Stimulated activated naive CD8-positive, alpha-beta T cell treated with anti-CD3 and anti-CD28 coated beads, Interleukin-15, amount 100 ng/mL, for 72 hours (primary cell): ENCODE measurements around the gene LANCL1.

Experiments used
- ATAC-seq: fragments of 150-1000 bp; cut with Tn5 transposase; 2 replicates; pipeline ENCODE4 v1.10.0; 2021; ENCODE audit warnings: mild to moderate bottlenecking, moderate library complexity
- DNase-seq, 2 donors: peaks; one replicate each; pipeline ENCODE4 v3.0.0; 2021 to 2022
- H3K27ac Mint-ChIP-seq, 2 donors: one replicate each; pipeline ENCODE4 v1.8.0; 2022; ENCODE audit warnings: mild to moderate bottlenecking in 2 of 2, mixed read lengths in 2 of 2, moderate library complexity in 2 of 2
- H3K27me3 Mint-ChIP-seq: one replicate; pipeline ENCODE4 v1.8.0; 2022; ENCODE audit warnings: mixed read lengths
- H3K4me1 Mint-ChIP-seq: one replicate; pipeline ENCODE4 v1.8.0; 2022; ENCODE audit warnings: mild to moderate bottlenecking, mixed read lengths
- H3K4me3 Mint-ChIP-seq, 2 donors: one replicate each; pipeline ENCODE4 v1.8.0; 2022; ENCODE audit warnings: mild to moderate bottlenecking in 2 of 2, mixed read lengths in 2 of 2, moderate library complexity in 1 of 2
- H3K9me3 Mint-ChIP-seq, 2 donors: one replicate each; pipeline ENCODE4 v1.8.0; 2022; ENCODE audit warnings: mixed read lengths in 2 of 2

Gene LANCL1

GRCh38 chr2:210476194-210477128, at the start of gene LANCL1:
Gene LANCL1, minus strand, starts transcription at chr2:210476759. Its CDS starts 363 bp downstream, at chr2:210476396.
- Mint-ChIP-seq H3K4me1 (peaks cover 54% of the 10 kb centered on the region), H3K9me3 (no peaks in the 10 kb centered on the region), H3K27me3 (no peaks in the 10 kb centered on the region), H3K27ac (peak within 1 kb of the TSS; percentile 99), H3K4me3 (peak within 1 kb of the TSS; percentile 86 to 99)
- DNase-seq (peak; percentile 76 to 87), ATAC-seq (peak; percentile 99)

GRCh38 chr2:210524533-210524932, 48.0 kb upstream of the LANCL1 start:
- ATAC-seq, result no peak
- Mint-ChIP-seq H3K4me1 (no peaks in the 10 kb centered on the region), H3K9me3 (no peaks in the 10 kb centered on the region), H3K27ac (no peak overlapping the region), H3K27me3 (peaks cover 6% of the 10 kb centered on the region), H3K4me3 (no peak overlapping the region)
- DNase-seq, result no peak

GRCh38 chr2:210523650-210524289, 47.2 kb upstream of the LANCL1 start:
- Mint-ChIP-seq H3K27ac (no peak overlapping the region), H3K4me1 (no peaks in the 10 kb centered on the region), H3K9me3 (no peaks in the 10 kb centered on the region), H3K4me3 (no peak overlapping the region), H3K27me3 (peaks cover 6% of the 10 kb centered on the region)
- no peak for ATAC-seq
- DNase-seq, result no peak

- Mint-ChIP-seq H3K4me1 (no peaks in the 10 kb centered on the region), H3K27me3 (peaks cover 6% of the 10 kb centered on the region), H3K4me3 (no peak overlapping the region), H3K27ac (no peak overlapping the region), H3K9me3 (no peaks in the 10 kb centered on the region)
- DNase-seq (no peak), ATAC-seq (no peak)
Measured at GRCh38 chr2:210522399-210522798, 45.8 kb upstream of the LANCL1 start.

GRCh38 chr2:210519594-210519993, 43.0 kb upstream of the LANCL1 start:
- no peak overlapping the region for H3K4me3 Mint-ChIP-seq
- peaks cover 25% of the 10 kb centered on the region for H3K27me3 Mint-ChIP-seq
- peaks cover 16 to 18% of the 10 kb centered on the region in 2 donors for H3K9me3 Mint-ChIP-seq
- no peak overlapping the region for H3K27ac Mint-ChIP-seq
- ATAC-seq (no peak), DNase-seq (no peak)
- no peaks in the 10 kb centered on the region for H3K4me1 Mint-ChIP-seq

GRCh38 chr2:210517264-210517663, 40.7 kb upstream of the LANCL1 start:
- ATAC-seq (no peak), DNase-seq (no peak)
- Mint-ChIP-seq H3K27ac (no peak overlapping the region), H3K27me3 (peaks cover 25% of the 10 kb centered on the region), H3K9me3 (peaks cover 18 to 24% of the 10 kb centered on the region in 2 donors), H3K4me1 (no peaks in the 10 kb centered on the region), H3K4me3 (no peak overlapping the region)

GRCh38 chr2:210515911-210516310, 39.4 kb upstream of the LANCL1 start:
- H3K4me3 Mint-ChIP-seq, result no peak overlapping the region

GRCh38 chr2:210503725-210504191, 27.2 kb upstream of the LANCL1 start:
- no peak overlapping the region for H3K27ac Mint-ChIP-seq
- peaks cover 22% of the 10 kb centered on the region for H3K27me3 Mint-ChIP-seq
- peaks cover 9 to 45% of the 10 kb centered on the region in 2 donors for H3K9me3 Mint-ChIP-seq
- ATAC-seq (no peak), DNase-seq (no peak)
- H3K4me3 Mint-ChIP-seq, result no peak overlapping the region
- no peaks in the 10 kb centered on the region for H3K4me1 Mint-ChIP-seq

More at GRCh38 chr2:210515911-210516310, 39.4 kb upstream of the LANCL1 start:
- no peak for DNase-seq
- Mint-ChIP-seq H3K9me3 (peaks cover 18 to 24% of the 10 kb centered on the region in 2 donors), H3K27me3 (peaks cover 19% of the 10 kb centered on the region), H3K4me1 (no peaks in the 10 kb centered on the region), H3K27ac (no peak overlapping the region)
- no peak for ATAC-seq

GRCh38 chr2:210503001-210503623, 26.6 kb upstream of the LANCL1 start:
- Mint-ChIP-seq H3K27ac (no peak overlapping the region), H3K27me3 (peaks cover 29% of the 10 kb centered on the region), H3K9me3 (peaks cover 9 to 50% of the 10 kb centered on the region in 2 donors), H3K4me1 (no peaks in the 10 kb centered on the region), H3K4me3 (no peak overlapping the region)
- ATAC-seq, result no peak
- DNase-seq, result peak; percentile 7 to 12

GRCh38 chr2:210496512-210496911, 20.0 kb upstream of the LANCL1 start:
- H3K4me3 Mint-ChIP-seq, result no peak overlapping the region
- ATAC-seq, result no peak
- H3K9me3 Mint-ChIP-seq, result peaks cover 6 to 26% of the 10 kb centered on the region in 2 donors
- peak overlapping the region in 1 of 2 donors; percentile 30 for H3K27ac Mint-ChIP-seq
- DNase-seq, result no peak
- no peaks in the 10 kb centered on the region for H3K4me1 Mint-ChIP-seq
- peaks cover 20% of the 10 kb centered on the region for H3K27me3 Mint-ChIP-seq

GRCh38 chr2:210493528-210493927, 17.0 kb upstream of the LANCL1 start:
- no peaks in the 10 kb centered on the region for H3K4me1 Mint-ChIP-seq
- ATAC-seq (no peak), DNase-seq (no peak)
- no peak overlapping the region for H3K27ac Mint-ChIP-seq
- H3K4me3 Mint-ChIP-seq, result no peak overlapping the region
- peaks cover 0 to 3% of the 10 kb centered on the region in 2 donors for H3K9me3 Mint-ChIP-seq
- peaks cover 6% of the 10 kb centered on the region for H3K27me3 Mint-ChIP-seq

- DNase-seq, result no peak
- Mint-ChIP-seq H3K4me1 (peaks cover 38% of the 10 kb centered on the region), H3K9me3 (peaks cover 9 to 18% of the 10 kb centered on the region in 2 donors), H3K27ac (no peak overlapping the region), H3K27me3 (no peaks in the 10 kb centered on the region), H3K4me3 (no peak overlapping the region)
- no peak for ATAC-seq
Measured at GRCh38 chr2:210481601-210482175, 5.1 kb upstream of the LANCL1 start.

GRCh38 chr2:210480764-210481163, 4.2 kb upstream of the LANCL1 start:
- Mint-ChIP-seq H3K4me1 (peaks cover 41% of the 10 kb centered on the region), H3K4me3 (no peak overlapping the region), H3K27ac (no peak overlapping the region), H3K27me3 (no peaks in the 10 kb centered on the region), H3K9me3 (peaks cover 9 to 18% of the 10 kb centered on the region in 2 donors)
- DNase-seq (no peak), ATAC-seq (no peak)

- Mint-ChIP-seq H3K27ac (no peak overlapping the region), H3K4me3 (no peak overlapping the region), H3K9me3 (peaks cover 9 to 18% of the 10 kb centered on the region in 2 donors), H3K27me3 (no peaks in the 10 kb centered on the region), H3K4me1 (peaks cover 46% of the 10 kb centered on the region)
- no peak for ATAC-seq
- DNase-seq, result no peak
Measured at GRCh38 chr2:210480079-210480478, 3.5 kb upstream of the LANCL1 start.

- Mint-ChIP-seq H3K9me3 (peaks cover 4 to 5% of the 10 kb centered on the region in 2 donors), H3K4me1 (peaks cover 50% of the 10 kb centered on the region), H3K27me3 (no peaks in the 10 kb centered on the region), H3K4me3 (peak overlapping the region; percentile 86 to 99), H3K27ac (no peak overlapping the region)
- no peak for DNase-seq
- ATAC-seq, result no peak
Measured at GRCh38 chr2:210478661-210479060, 2.1 kb upstream of the LANCL1 start.
